ENCODE data around the gene PLCH2. TPM values are rescaled to one million over a fixed set of nuclear protein-coding genes. Genes with fewer than 3 reads are reported as not detected.
A peak's percentile ranks its signal among the peaks of the same experiment; 100 is the strongest.

Gene PLCH2
- total RNA-seq, 4 donors from 2014 or later = not detected

DNA sequence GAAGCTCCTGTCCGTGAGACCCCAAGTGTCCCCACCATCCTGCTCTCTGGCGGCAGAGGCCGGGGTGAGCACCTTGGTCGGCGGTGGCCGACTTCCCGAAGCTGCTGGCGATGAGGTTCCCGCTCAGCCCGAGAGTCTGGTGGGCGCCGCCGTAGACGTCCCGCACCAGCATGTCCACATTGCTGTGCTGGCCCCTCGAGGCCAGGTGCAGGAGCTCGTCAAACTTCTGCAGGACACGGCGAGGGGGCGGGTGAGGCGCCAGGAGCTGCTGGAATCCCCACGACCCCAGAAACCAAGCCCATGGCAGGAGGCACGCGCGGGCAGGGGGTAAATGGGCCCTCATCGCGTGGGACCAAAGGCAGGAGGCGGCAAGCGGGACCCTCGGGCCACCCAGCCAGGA, 43.6 kb downstream of the PLCH2 start:
- TF ChIP-seq, protein P1, sequence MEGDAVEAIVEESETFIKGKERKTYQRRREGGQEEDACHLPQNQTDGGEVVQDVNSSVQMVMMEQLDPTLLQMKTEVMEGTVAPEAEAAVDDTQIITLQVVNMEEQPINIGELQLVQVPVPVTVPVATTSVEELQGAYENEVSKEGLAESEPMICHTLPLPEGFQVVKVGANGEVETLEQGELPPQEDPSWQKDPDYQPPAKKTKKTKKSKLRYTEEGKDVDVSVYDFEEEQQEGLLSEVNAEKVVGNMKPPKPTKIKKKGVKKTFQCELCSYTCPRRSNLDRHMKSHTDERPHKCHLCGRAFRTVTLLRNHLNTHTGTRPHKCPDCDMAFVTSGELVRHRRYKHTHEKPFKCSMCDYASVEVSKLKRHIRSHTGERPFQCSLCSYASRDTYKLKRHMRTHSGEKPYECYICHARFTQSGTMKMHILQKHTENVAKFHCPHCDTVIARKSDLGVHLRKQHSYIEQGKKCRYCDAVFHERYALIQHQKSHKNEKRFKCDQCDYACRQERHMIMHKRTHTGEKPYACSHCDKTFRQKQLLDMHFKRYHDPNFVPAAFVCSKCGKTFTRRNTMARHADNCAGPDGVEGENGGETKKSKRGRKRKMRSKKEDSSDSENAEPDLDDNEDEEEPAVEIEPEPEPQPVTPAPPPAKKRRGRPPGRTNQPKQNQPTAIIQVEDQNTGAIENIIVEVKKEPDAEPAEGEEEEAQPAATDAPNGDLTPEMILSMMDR (IDR thresholded peaks at IDR 0.05 in 4 of 5, conservative IDR thresholded peaks at IDR 0.05 in 1 of 5) = no peak
- no peak for TF ChIP-seq POLR2A (IDR thresholded peaks at IDR 0.05)
- no peaks in the 10 kb centered on the region for H3K27me3 ChIP-seq
- H3K4me1 ChIP-seq = peaks cover 20 to 21% of the 10 kb centered on the region in 2 donors
- ATAC-seq = no peak
- intact Hi-C loops (cut with DNase I; ENCODE audit: low total_unique reads) = no loop called here
- H3K9me3 ChIP-seq = no peaks in the 10 kb centered on the region
- H3K27ac ChIP-seq = no peak overlapping the region
- H3K4me3 ChIP-seq = no peak overlapping the region
- no peak for DNase-seq
- peaks cover 0 to 71% of the 10 kb centered on the region in 2 donors for H3K36me3 ChIP-seq
- in situ Hi-C loops (cut with MboI; ENCODE audit: low sequenced_read_pairs in 4 of 4) = no loop called here

DNA sequence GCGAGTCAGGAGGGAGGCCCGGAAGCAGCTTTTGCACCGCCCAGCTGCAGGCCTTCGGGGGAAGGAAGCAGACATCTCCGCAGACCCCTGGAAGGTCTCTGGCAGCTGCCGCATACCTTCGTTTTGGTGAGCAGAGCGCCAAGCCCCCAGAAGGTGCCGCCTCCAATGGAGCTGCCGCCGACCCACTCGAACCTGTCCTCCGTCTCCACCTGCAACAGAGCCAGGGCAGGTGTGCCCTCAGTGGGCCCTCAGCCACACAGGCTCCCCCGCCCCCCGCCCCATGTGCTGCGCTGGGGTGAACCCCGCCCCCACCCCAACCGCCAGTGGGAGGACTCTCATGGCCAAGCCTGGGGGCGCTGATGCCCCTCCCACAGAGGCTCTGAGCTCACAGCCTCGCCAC, 44.1 kb downstream of the PLCH2 start:
- no peaks in the 10 kb centered on the region for H3K9me3 ChIP-seq
- no peak overlapping the region for H3K4me3 ChIP-seq
- DNase-seq (no peak), ATAC-seq (no peak)
- H3K36me3 ChIP-seq = peaks cover 0 to 67% of the 10 kb centered on the region in 2 donors
- TF ChIP-seq POLR2A (IDR thresholded peaks at IDR 0.05) = no peak
- TF ChIP-seq, protein P1 (IDR thresholded peaks at IDR 0.05 in 4 of 5, conservative IDR thresholded peaks at IDR 0.05 in 1 of 5) = no peak
- intact Hi-C loops (cut with DNase I; ENCODE audit: low total_unique reads) (no loop called here), in situ Hi-C loops (cut with MboI; ENCODE audit: low sequenced_read_pairs in 4 of 4) (no loop called here)
- no peaks in the 10 kb centered on the region for H3K27me3 ChIP-seq
- H3K4me1 ChIP-seq = peaks cover 24 to 26% of the 10 kb centered on the region in 2 donors
- H3K27ac ChIP-seq = no peak overlapping the region

DNA sequence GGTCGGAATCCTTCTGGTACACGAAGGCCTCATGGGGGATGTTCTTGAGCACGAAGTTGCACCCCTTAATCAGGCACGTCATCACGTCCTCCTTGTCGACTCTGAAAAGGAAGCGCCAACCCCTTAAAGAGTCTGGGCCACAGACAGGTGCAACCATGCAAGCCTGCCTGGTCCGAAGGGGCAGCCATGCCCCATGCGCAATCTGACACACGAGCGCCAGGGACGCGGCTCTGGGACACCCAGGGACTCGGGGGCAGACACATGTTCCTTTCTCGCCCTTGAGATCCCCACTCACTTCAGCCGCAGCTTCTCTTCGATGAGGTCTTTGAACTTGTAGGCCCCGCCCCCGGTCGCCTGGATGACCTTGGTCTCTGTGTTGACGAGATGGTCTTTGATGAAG, 44.7 kb downstream of the PLCH2 start:
- H3K27me3 ChIP-seq = no peaks in the 10 kb centered on the region
- no peak for ATAC-seq
- no peak for TF ChIP-seq POLR2A (IDR thresholded peaks at IDR 0.05)
- TF ChIP-seq, protein P1 (IDR thresholded peaks at IDR 0.05 in 4 of 5, conservative IDR thresholded peaks at IDR 0.05 in 1 of 5) = no peak
- no peaks in the 10 kb centered on the region for H3K9me3 ChIP-seq
- intact Hi-C loops (cut with DNase I; ENCODE audit: low total_unique reads) = no loop called here
- in situ Hi-C loops (cut with MboI; ENCODE audit: low sequenced_read_pairs in 4 of 4) = no loop called here
- H3K4me3 ChIP-seq = no peak overlapping the region
- peaks cover 0 to 61% of the 10 kb centered on the region in 2 donors for H3K36me3 ChIP-seq
- DNase-seq = no peak
- H3K4me1 ChIP-seq = peaks cover 29 to 30% of the 10 kb centered on the region in 2 donors
- no peak overlapping the region for H3K27ac ChIP-seq

DNA sequence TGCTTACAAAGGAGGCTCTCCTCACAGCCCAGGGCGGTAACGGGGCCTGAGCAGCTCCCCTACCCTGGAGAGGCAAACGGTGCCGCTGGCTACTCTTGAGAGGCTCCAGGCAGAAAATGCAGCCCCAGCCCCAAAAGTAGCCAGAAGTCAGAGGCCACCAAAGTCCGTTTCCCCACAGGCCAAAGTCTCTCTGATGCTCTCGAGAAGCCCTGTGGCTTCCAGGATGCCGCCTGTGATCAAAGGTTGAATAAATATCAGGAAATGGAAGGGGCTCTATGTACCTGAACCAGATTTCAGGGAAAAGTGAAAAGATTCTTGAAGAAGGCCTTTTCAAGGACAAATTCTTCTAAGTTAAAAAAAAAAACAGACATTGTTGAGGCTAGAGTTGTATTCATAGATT, 46.1 kb downstream of the PLCH2 start:
- DNase-seq = no peak
- in situ Hi-C loops (cut with MboI; ENCODE audit: low sequenced_read_pairs in 4 of 4) (no loop called here), intact Hi-C loops (cut with DNase I; ENCODE audit: low total_unique reads) (no loop called here)
- no peak for TF ChIP-seq POLR2A (IDR thresholded peaks at IDR 0.05)
- TF ChIP-seq, protein P1 (IDR thresholded peaks at IDR 0.05 in 4 of 5, conservative IDR thresholded peaks at IDR 0.05 in 1 of 5) = no peak
- no peak overlapping the region for H3K4me3 ChIP-seq
- H3K9me3 ChIP-seq = no peaks in the 10 kb centered on the region
- ATAC-seq = no peak
- no peaks in the 10 kb centered on the region for H3K27me3 ChIP-seq
- H3K27ac ChIP-seq = peak overlapping the region in 1 of 4 donors; percentile 88
- peaks cover 0 to 46% of the 10 kb centered on the region in 2 donors for H3K36me3 ChIP-seq
- H3K4me1 ChIP-seq = peaks cover 36 to 39% of the 10 kb centered on the region in 2 donors
